Stimulated activated CD4-positive, alpha-beta T cell treated with anti-CD3 and anti-CD28 coated beads, Interleukin-4, amount 100 ng/mL, for 4 hours (primary cell): ENCODE measurements around the gene NTF3.

Experiments used
- DNase-seq, 2 experiments: peaks; one replicate each; pipeline ENCODE4 v3.0.0-alpha.2; 2020

NTF3 gene

DNA sequence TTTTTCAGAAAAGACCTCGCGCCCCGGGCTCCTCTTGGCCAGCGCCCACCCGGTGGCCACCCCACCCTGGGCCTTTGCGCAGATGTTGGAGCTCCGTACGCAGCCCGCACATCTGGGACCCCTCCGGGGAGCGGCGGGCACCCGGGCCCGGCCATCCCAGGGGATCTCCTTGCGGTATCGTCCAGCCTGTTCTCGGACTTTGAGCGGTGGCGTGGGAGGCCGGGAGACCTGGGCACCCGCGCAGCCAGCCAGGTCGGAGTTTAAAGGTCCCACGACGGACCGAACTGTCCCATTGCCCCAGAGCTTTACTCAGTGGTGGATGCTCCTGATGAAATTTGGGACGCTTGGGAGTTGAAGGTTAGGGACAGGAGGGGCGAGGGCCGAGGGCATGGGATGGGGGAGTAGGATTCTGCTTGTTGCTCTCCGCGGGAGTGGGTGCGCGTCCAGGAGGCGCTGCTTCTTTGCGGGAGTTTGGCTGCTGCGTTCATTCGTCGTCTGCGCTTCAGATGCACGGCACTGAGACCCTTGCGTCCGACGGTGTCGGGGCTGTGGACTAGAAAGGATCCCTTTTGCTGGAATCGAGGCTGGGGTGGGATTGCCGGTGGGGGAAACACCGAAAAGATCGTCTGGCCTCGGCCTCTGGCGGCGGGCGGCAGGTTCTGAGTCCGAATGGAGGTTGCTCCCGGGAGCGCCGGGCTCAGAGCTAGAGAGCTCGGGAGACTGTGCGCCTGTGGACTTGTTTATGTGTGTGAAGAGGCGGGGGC, 1.4 kb downstream of the NTF3 start:
- DNase-seq = no peak

- DNase-seq = no peak
These were observed 2.1 kb downstream of the NTF3 start for GRCh38 chr12:5433845-5434646.

GRCh38 chr12:5434647-5435560, 3.0 kb downstream of the NTF3 start:
- DNase-seq = no peak

GRCh38 chr12:5437182-5437583, 5.3 kb downstream of the NTF3 start:
- DNase-seq = no peak

DNA sequence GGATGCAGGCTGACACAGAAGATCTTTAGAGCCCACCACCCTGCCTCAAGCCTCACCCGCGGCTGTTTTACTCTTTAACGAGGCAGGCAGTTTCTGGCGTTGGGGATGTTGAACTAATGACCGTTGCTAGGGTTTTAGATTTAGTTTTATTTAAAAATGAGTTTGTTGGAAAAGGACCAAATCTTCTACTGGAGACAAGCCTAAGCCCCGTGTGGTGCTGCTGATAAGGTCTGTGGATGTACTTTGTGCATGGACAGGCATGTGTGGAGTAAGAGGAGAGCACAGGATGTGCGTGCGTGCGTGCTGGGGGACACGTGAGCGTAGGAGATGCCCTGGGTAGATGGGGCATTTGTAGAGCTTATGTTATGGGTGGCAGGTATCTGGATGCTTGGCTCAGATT, 5.7 kb downstream of the NTF3 start:
- DNase-seq = no peak

GRCh38 chr12:5438671-5439200, 6.8 kb downstream of the NTF3 start:
- DNase-seq = no peak

- DNase-seq = no peak
These were observed 7.5 kb downstream of the NTF3 start for GRCh38 chr12:5439371-5439771.

GRCh38 chr12:5439788-5440300, 7.9 kb downstream of the NTF3 start:
- DNase-seq = no peak

GRCh38 chr12:5440978-5441377, 9.1 kb downstream of the NTF3 start:
- DNase-seq = no peak

DNA sequence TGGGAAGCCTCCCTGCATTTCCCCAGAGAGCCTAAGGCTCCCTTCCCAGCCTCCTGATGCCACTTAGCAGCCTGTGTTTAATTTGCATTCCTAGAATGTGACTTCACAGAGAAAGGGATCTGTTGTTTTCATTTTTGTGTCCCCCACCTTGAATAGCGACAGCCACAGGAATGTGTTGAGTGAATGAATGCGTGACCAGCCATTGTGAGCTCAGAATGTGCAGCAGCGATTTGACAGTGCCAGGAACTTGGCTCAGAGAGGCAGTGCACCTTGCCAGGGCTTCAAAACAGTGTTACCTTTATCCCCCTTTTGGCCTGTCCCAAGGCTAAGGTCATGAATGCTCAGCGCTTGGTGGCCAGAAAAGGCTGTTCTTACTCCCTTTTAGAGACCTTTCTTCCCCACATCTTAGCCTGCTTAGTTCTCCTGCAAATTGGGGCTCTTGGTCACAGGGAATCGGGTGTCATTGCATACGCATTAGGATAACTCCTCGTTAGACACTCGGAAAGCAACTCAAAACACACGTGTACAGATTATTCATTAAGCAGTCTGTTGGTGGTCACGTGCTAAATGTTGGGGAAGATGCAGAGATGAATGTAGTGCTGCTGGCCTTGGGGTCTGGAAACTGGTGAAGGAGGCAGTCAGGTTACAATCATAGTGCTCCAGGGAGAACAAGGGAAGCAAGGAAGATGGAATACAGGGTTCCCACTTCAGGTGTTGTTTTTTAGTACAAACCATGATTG, 9.8 kb downstream of the NTF3 start:
- no peak for DNase-seq

GRCh38 chr12:5442251-5443006, 10.5 kb downstream of the NTF3 start:
- no peak for DNase-seq

GRCh38 chr12:5444520-5444919, 12.6 kb downstream of the NTF3 start:
- DNase-seq = no peak

DNA sequence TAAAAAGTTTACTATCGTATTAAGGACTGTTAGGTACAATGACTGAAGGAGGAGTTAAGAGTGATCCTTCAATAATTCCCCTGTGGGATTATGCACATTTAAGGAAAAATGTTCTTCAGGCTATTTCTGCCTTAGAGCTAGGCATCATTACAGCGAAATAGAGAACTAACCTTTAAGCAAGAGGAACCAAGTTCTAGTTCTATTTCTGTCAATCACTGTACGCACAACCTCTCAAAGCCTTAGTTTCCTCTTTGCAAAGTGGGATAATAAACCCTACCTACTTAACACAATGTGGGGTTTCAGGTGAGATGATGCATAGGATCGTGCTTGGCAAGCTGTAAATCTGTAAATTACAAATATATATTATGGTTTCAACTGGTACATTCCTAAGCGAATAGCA, 15.4 kb downstream of the NTF3 start:
- DNase-seq = no peak

DNA sequence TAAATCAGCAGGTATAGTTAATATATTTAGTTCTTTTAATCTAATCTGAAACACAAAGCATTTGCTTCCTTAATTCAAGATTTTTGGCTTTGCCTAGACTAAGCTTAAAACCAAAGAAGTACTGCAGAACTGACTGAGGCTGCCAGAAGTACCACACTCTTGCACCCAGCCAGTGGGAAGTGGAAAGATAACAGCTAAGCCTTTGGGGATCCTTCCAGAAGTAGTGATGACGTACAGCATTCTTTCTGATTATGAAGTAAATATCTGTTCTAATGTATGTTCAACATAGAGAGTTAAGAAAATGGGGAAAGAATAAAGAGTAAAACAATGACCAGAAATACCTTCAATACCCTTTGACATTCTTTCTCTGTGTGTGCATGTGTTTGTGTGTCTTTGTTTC, 19.3 kb downstream of the NTF3 start:
- DNase-seq = no peak

DNA sequence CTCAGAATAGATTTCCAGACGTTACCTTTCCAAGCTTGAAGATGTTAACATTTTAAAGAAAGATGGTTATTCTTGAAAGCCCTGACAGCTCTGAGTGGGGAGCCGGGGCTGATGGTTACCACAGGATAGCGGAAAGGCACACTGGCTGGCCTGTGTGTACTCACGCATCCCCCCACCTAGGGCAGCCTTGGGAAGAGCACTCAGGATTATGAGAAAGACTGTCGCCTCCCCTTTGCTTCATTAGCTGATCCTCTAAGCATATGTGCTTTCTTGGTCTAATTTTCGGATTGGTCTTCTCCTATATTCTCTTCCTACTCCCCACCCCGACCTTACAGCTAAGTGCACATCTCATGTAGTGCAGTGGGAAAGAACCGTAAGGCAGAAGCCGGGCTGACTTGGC, 20.7 kb downstream of the NTF3 start:
- no peak for DNase-seq

DNA sequence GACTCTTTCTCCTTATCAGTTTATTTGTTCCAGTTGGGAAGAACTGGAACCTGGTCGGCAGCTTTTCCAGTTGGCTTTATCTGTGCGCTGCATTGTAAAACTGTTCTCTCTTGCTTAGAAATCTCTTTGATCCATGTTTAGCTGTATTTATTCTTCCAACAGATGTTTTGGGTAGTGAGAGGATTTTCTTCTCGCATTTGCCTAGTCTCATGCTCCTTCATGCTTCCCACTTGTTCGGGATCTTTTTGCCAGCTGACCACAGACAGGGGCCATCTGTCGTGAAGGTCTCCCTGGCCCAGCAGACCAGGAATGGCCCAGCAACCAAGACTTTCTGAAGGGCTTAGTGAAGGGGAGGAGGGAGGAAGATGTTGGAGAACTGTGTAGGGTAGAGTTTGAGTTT, 21.6 kb downstream of the NTF3 start:
- DNase-seq = no peak

- no peak for DNase-seq
These were observed 23.1 kb downstream of the NTF3 start for GRCh38 chr12:5455045-5455444.

GRCh38 chr12:5456030-5456429, 24.1 kb downstream of the NTF3 start:
- no peak for DNase-seq

- no peak for DNase-seq
These were observed 25.0 kb downstream of the NTF3 start for GRCh38 chr12:5456906-5457305.

- DNase-seq = no peak
These were observed 26.5 kb downstream of the NTF3 start for GRCh38 chr12:5458229-5459050.
